VCaP (cell line): ENCODE data around the gene CDK2AP2.
"Not testable (repeated sequence)": the region's sequence is repeated elsewhere in the genome, so short reads cannot be mapped to it uniquely, and the experiment has no call there.

Experiments used
- H3K27ac ChIP-seq: fragments of 450-650 bp; 2 replicates; pipeline ENCODE4 v1.5.1; 2017
- CTCF ChIP-seq: fragments of 450-650 bp; conservative IDR thresholded peaks from 2 replicates; pipeline ENCODE4 v1.5.1; 2017; ENCODE audit warnings: mild to moderate bottlenecking, moderate library complexity

The CDK2AP2 gene

GRCh38 chr11:67491276-67492068 lies 16.5 kb downstream of the CDK2AP2 start:
- no peak for TF ChIP-seq CTCF
- no peak overlapping the region for H3K27ac ChIP-seq

- H3K27ac ChIP-seq = no peak overlapping the region
- TF ChIP-seq CTCF = no peak
Measured at GRCh38 chr11:67490727-67491065, 17.3 kb downstream of the CDK2AP2 start.

- no peak for TF ChIP-seq CTCF
- no peak overlapping the region for H3K27ac ChIP-seq
Measured at GRCh38 chr11:67489885-67490726, 17.9 kb downstream of the CDK2AP2 start.

GRCh38 chr11:67489203-67489884 lies 18.6 kb downstream of the CDK2AP2 start:
- no peak for TF ChIP-seq CTCF
- no peak overlapping the region for H3K27ac ChIP-seq

GRCh38 chr11:67486481-67487195 lies 21.3 kb downstream of the CDK2AP2 start:
- H3K27ac ChIP-seq = no peak overlapping the region
- no peak for TF ChIP-seq CTCF

GRCh38 chr11:67485873-67486361 lies 22.0 kb downstream of the CDK2AP2 start:
- H3K27ac ChIP-seq = not testable (repeated sequence)

- TF ChIP-seq CTCF = no peak
- no peak overlapping the region for H3K27ac ChIP-seq
Measured at GRCh38 chr11:67484847-67485311, 23.1 kb downstream of the CDK2AP2 start.
